ENCODE data around the gene SVIL. TPM values are rescaled to one million over a fixed set of nuclear protein-coding genes. Genes with fewer than 3 reads are reported as not detected.

The SVIL gene
- total and polyA plus RNA-seq, 2 of the 13 experiments (the other 11 are each of a cell fraction or from before 2014, with no cell fraction given) = 3.9 to 12.1 TPM

DNA sequence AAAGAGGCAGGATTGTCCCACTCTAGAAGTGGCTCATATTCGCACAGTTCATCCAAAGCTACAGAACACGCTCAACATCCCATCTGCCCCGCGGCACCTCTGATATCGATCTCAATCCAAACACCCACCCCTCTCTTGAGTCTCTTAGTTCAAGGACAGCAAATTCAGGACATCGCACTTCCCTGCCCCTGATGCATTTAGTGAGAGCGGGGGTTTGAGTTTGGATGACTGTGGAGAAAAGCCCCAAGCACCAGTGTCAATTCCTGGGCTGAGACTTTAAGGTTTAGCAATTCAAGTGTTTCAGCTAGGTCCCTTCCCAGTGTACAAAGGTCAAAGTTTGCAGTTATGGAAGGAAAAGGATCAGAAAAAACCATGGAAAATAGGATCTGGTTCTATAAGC lies 179.7 kb downstream of the SVIL start (continued):
- TF ChIP-seq, protein P1, sequence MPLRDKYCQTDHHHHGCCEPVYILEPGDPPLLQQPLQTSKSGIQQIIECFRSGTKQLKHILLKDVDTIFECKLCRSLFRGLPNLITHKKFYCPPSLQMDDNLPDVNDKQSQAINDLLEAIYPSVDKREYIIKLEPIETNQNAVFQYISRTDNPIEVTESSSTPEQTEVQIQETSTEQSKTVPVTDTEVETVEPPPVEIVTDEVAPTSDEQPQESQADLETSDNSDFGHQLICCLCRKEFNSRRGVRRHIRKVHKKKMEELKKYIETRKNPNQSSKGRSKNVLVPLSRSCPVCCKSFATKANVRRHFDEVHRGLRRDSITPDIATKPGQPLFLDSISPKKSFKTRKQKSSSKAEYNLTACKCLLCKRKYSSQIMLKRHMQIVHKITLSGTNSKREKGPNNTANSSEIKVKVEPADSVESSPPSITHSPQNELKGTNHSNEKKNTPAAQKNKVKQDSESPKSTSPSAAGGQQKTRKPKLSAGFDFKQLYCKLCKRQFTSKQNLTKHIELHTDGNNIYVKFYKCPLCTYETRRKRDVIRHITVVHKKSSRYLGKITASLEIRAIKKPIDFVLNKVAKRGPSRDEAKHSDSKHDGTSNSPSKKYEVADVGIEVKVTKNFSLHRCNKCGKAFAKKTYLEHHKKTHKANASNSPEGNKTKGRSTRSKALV (CRISPR knock-in tag; IDR thresholded peaks at IDR 0.05) = no peak
- TF ChIP-seq HNRNPUL1 (IDR thresholded peaks at IDR 0.05; ENCODE audit: low read depth, low read length) (no peak), ZNF709 (CRISPR knock-in tag; IDR thresholded peaks at IDR 0.05) (no peak), SP140L (CRISPR knock-in tag; IDR thresholded peaks at IDR 0.05; ENCODE audit: borderline replicate concordance) (no peak), ZFP62 (CRISPR knock-in tag; IDR thresholded peaks at IDR 0.05) (no peak), HDAC1 (CRISPR knock-in tag; IDR thresholded peaks at IDR 0.05) (peak; percentile 56), ZNF274 (CRISPR knock-in tag; IDR thresholded peaks at IDR 0.05) (no peak), SOX6 (IDR thresholded peaks at IDR 0.05) (no peak), SOX6 (CRISPR knock-in tag; IDR thresholded peaks at IDR 0.05) (peak; percentile 27; the same call in 1 of the 2 replicates), ZNF350 (CRISPR knock-in tag; IDR thresholded peaks at IDR 0.05; ENCODE audit: borderline replicate concordance, low read depth) (no peak), RBFOX2 (IDR thresholded peaks at IDR 0.05; ENCODE audit: low read depth, low read length) (no peak), ISL2 (CRISPR knock-in tag; IDR thresholded peaks at IDR 0.05) (peak; percentile 35; the same call in 1 of the 2 replicates), ZNF737 (CRISPR knock-in tag; IDR thresholded peaks at IDR 0.05; ENCODE audit: borderline replicate concordance) (no peak), FOSL1 (CRISPR knock-in tag; IDR thresholded peaks at IDR 0.05; ENCODE audit: borderline replicate concordance) (no peak), TEAD3 (CRISPR knock-in tag; optimal IDR thresholded peaks at IDR 0.05; ENCODE audit: borderline replicate concordance) (no peak)
- TF ChIP-seq, protein P2, sequence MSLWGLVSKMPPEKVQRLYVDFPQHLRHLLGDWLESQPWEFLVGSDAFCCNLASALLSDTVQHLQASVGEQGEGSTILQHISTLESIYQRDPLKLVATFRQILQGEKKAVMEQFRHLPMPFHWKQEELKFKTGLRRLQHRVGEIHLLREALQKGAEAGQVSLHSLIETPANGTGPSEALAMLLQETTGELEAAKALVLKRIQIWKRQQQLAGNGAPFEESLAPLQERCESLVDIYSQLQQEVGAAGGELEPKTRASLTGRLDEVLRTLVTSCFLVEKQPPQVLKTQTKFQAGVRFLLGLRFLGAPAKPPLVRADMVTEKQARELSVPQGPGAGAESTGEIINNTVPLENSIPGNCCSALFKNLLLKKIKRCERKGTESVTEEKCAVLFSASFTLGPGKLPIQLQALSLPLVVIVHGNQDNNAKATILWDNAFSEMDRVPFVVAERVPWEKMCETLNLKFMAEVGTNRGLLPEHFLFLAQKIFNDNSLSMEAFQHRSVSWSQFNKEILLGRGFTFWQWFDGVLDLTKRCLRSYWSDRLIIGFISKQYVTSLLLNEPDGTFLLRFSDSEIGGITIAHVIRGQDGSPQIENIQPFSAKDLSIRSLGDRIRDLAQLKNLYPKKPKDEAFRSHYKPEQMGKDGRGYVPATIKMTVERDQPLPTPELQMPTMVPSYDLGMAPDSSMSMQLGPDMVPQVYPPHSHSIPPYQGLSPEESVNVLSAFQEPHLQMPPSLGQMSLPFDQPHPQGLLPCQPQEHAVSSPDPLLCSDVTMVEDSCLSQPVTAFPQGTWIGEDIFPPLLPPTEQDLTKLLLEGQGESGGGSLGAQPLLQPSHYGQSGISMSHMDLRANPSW (CRISPR knock-in tag; IDR thresholded peaks at IDR 0.05; ENCODE audit: borderline replicate concordance) = no peak
- TF ChIP-seq, protein P3, sequence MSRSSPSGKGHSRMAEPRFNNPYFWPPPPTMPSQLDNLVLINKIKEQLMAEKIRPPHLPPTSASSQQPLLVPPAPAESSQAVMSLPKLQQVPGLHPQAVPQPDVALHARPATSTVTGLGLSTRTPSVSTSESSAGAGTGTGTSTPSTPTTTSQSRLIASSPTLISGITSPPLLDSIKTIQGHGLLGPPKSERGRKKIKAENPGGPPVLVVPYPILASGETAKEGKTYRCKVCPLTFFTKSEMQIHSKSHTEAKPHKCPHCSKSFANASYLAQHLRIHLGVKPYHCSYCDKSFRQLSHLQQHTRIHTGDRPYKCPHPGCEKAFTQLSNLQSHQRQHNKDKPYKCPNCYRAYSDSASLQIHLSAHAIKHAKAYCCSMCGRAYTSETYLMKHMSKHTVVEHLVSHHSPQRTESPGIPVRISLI (CRISPR knock-in tag; IDR thresholded peaks at IDR 0.05; ENCODE audit: borderline replicate concordance) = no peak
- TF ChIP-seq, protein P4, sequence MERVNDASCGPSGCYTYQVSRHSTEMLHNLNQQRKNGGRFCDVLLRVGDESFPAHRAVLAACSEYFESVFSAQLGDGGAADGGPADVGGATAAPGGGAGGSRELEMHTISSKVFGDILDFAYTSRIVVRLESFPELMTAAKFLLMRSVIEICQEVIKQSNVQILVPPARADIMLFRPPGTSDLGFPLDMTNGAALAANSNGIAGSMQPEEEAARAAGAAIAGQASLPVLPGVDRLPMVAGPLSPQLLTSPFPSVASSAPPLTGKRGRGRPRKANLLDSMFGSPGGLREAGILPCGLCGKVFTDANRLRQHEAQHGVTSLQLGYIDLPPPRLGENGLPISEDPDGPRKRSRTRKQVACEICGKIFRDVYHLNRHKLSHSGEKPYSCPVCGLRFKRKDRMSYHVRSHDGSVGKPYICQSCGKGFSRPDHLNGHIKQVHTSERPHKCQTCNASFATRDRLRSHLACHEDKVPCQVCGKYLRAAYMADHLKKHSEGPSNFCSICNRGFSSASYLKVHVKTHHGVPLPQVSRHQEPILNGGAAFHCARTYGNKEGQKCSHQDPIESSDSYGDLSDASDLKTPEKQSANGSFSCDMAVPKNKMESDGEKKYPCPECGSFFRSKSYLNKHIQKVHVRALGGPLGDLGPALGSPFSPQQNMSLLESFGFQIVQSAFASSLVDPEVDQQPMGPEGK (CRISPR knock-in tag; IDR thresholded peaks at IDR 0.05) = peak; percentile 37; the same call in 1 of the 2 replicates
- TF ChIP-seq, protein P5, sequence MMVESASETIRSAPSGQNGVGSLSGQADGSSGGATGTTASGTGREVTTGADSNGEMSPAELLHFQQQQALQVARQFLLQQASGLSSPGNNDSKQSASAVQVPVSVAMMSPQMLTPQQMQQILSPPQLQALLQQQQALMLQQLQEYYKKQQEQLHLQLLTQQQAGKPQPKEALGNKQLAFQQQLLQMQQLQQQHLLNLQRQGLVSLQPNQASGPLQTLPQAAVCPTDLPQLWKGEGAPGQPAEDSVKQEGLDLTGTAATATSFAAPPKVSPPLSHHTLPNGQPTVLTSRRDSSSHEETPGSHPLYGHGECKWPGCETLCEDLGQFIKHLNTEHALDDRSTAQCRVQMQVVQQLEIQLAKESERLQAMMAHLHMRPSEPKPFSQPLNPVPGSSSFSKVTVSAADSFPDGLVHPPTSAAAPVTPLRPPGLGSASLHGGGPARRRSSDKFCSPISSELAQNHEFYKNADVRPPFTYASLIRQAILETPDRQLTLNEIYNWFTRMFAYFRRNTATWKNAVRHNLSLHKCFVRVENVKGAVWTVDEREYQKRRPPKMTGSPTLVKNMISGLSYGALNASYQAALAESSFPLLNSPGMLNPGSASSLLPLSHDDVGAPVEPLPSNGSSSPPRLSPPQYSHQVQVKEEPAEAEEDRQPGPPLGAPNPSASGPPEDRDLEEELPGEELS (CRISPR knock-in tag; IDR thresholded peaks at IDR 0.05) = peak; percentile 34; the same call in 1 of the 2 replicates
